ENCODE results near the gene MGLL.

MGLL gene

GRCh38 chr3:127692501-127693335 is 129.6 kb downstream of the MGLL start:
- H3K4me3 ChIP-seq (ENCODE audit: low read length): no peak overlapping the region
- no peaks in the 10 kb centered on the region for H3K9me3 ChIP-seq (ENCODE audit: control insufficient read depth, low read length)
- peaks cover 9% of the 10 kb centered on the region for H3K36me3 ChIP-seq (ENCODE audit: control insufficient read depth, insufficient read depth, low read length)
- no peak overlapping the region for H3K9ac ChIP-seq (ENCODE audit: low read length)
- no peaks in the 10 kb centered on the region for H3K27me3 ChIP-seq (ENCODE audit: control insufficient read depth, insufficient read depth, low read length)
- peaks cover 16% of the 10 kb centered on the region for H3K4me1 ChIP-seq (ENCODE audit: control insufficient read depth, insufficient read depth, low read length)

- H3K4me1 ChIP-seq (ENCODE audit: control insufficient read depth, insufficient read depth, low read length): peaks cover 9% of the 10 kb centered on the region
- H3K9ac ChIP-seq (ENCODE audit: low read length): no peak overlapping the region
- H3K4me3 ChIP-seq (ENCODE audit: low read length): no peak overlapping the region
- no peaks in the 10 kb centered on the region for H3K27me3 ChIP-seq (ENCODE audit: control insufficient read depth, insufficient read depth, low read length)
- no peaks in the 10 kb centered on the region for H3K9me3 ChIP-seq (ENCODE audit: control insufficient read depth, low read length)
- H3K36me3 ChIP-seq (ENCODE audit: control insufficient read depth, insufficient read depth, low read length): peaks cover 9% of the 10 kb centered on the region
Observed at GRCh38 chr3:127691974-127692373, 130.3 kb downstream of the MGLL start.

GRCh38 chr3:127691489-127691888 is 130.8 kb downstream of the MGLL start:
- Histone ChIP-seq H3K27me3 (ENCODE audit: control insufficient read depth, insufficient read depth, low read length) (no peaks in the 10 kb centered on the region), H3K9ac (ENCODE audit: low read length) (no peak overlapping the region), H3K4me1 (ENCODE audit: control insufficient read depth, insufficient read depth, low read length) (peaks cover 4% of the 10 kb centered on the region), H3K4me3 (ENCODE audit: low read length) (no peak overlapping the region), H3K36me3 (ENCODE audit: control insufficient read depth, insufficient read depth, low read length) (peaks cover 9% of the 10 kb centered on the region), H3K9me3 (ENCODE audit: control insufficient read depth, low read length) (no peaks in the 10 kb centered on the region)

GRCh38 chr3:127690823-127691452 is 131.4 kb downstream of the MGLL start:
- no peak overlapping the region for H3K9ac ChIP-seq (ENCODE audit: low read length)
- peaks cover 9% of the 10 kb centered on the region for H3K36me3 ChIP-seq (ENCODE audit: control insufficient read depth, insufficient read depth, low read length)
- H3K27me3 ChIP-seq (ENCODE audit: control insufficient read depth, insufficient read depth, low read length): no peaks in the 10 kb centered on the region
- H3K4me3 ChIP-seq (ENCODE audit: low read length): no peak overlapping the region
- H3K9me3 ChIP-seq (ENCODE audit: control insufficient read depth, low read length): no peaks in the 10 kb centered on the region
- H3K4me1 ChIP-seq (ENCODE audit: control insufficient read depth, insufficient read depth, low read length): no peaks in the 10 kb centered on the region

GRCh38 chr3:127690106-127690505 is 132.2 kb downstream of the MGLL start:
- Histone ChIP-seq H3K4me1 (ENCODE audit: control insufficient read depth, insufficient read depth, low read length) (no peaks in the 10 kb centered on the region), H3K27me3 (ENCODE audit: control insufficient read depth, insufficient read depth, low read length) (no peaks in the 10 kb centered on the region), H3K9ac (ENCODE audit: low read length) (no peak overlapping the region)

GRCh38 chr3:127689266-127689860 is 133.0 kb downstream of the MGLL start:
- H3K36me3 ChIP-seq (ENCODE audit: control insufficient read depth, insufficient read depth, low read length): peaks cover 5% of the 10 kb centered on the region
- no peaks in the 10 kb centered on the region for H3K27me3 ChIP-seq (ENCODE audit: control insufficient read depth, insufficient read depth, low read length)
- H3K9ac ChIP-seq (ENCODE audit: low read length): no peak overlapping the region
- no peak overlapping the region for H3K4me3 ChIP-seq (ENCODE audit: low read length)
- H3K9me3 ChIP-seq (ENCODE audit: control insufficient read depth, low read length): no peaks in the 10 kb centered on the region
- H3K4me1 ChIP-seq (ENCODE audit: control insufficient read depth, insufficient read depth, low read length): no peaks in the 10 kb centered on the region

More at GRCh38 chr3:127690106-127690505, 132.2 kb downstream of the MGLL start:
- Histone ChIP-seq H3K9me3 (ENCODE audit: control insufficient read depth, low read length) (no peaks in the 10 kb centered on the region), H3K36me3 (ENCODE audit: control insufficient read depth, insufficient read depth, low read length) (peaks cover 8% of the 10 kb centered on the region), H3K4me3 (ENCODE audit: low read length) (no peak overlapping the region)

GRCh38 chr3:127688416-127689265 is 133.7 kb downstream of the MGLL start:
- Histone ChIP-seq H3K4me1 (ENCODE audit: control insufficient read depth, insufficient read depth, low read length) (no peaks in the 10 kb centered on the region), H3K36me3 (ENCODE audit: control insufficient read depth, insufficient read depth, low read length) (peaks cover 5% of the 10 kb centered on the region), H3K27me3 (ENCODE audit: control insufficient read depth, insufficient read depth, low read length) (no peaks in the 10 kb centered on the region), H3K9ac (ENCODE audit: low read length) (no peak overlapping the region), H3K4me3 (ENCODE audit: low read length) (no peak overlapping the region), H3K9me3 (ENCODE audit: control insufficient read depth, low read length) (no peaks in the 10 kb centered on the region)

GRCh38 chr3:127688022-127688415 is 134.3 kb downstream of the MGLL start:
- H3K36me3 ChIP-seq (ENCODE audit: control insufficient read depth, insufficient read depth, low read length): peaks cover 3% of the 10 kb centered on the region
- no peak overlapping the region for H3K9ac ChIP-seq (ENCODE audit: low read length)
- H3K4me3 ChIP-seq (ENCODE audit: low read length): no peak overlapping the region
- no peaks in the 10 kb centered on the region for H3K27me3 ChIP-seq (ENCODE audit: control insufficient read depth, insufficient read depth, low read length)
- no peaks in the 10 kb centered on the region for H3K4me1 ChIP-seq (ENCODE audit: control insufficient read depth, insufficient read depth, low read length)
- no peaks in the 10 kb centered on the region for H3K9me3 ChIP-seq (ENCODE audit: control insufficient read depth, low read length)

GRCh38 chr3:127687228-127687737 is 135.0 kb downstream of the MGLL start:
- H3K36me3 ChIP-seq (ENCODE audit: control insufficient read depth, insufficient read depth, low read length): no peaks in the 10 kb centered on the region
- no peak overlapping the region for H3K4me3 ChIP-seq (ENCODE audit: low read length)
- no peaks in the 10 kb centered on the region for H3K27me3 ChIP-seq (ENCODE audit: control insufficient read depth, insufficient read depth, low read length)
- no peaks in the 10 kb centered on the region for H3K4me1 ChIP-seq (ENCODE audit: control insufficient read depth, insufficient read depth, low read length)
- no peak overlapping the region for H3K9ac ChIP-seq (ENCODE audit: low read length)
- H3K9me3 ChIP-seq (ENCODE audit: control insufficient read depth, low read length): no peaks in the 10 kb centered on the region

GRCh38 chr3:127686512-127686894 is 135.8 kb downstream of the MGLL start:
- Histone ChIP-seq H3K27me3 (ENCODE audit: control insufficient read depth, insufficient read depth, low read length) (no peaks in the 10 kb centered on the region), H3K4me1 (ENCODE audit: control insufficient read depth, insufficient read depth, low read length) (no peaks in the 10 kb centered on the region), H3K9ac (ENCODE audit: low read length) (no peak overlapping the region), H3K36me3 (ENCODE audit: control insufficient read depth, insufficient read depth, low read length) (no peaks in the 10 kb centered on the region), H3K4me3 (ENCODE audit: low read length) (no peak overlapping the region), H3K9me3 (ENCODE audit: control insufficient read depth, low read length) (no peaks in the 10 kb centered on the region)

- Histone ChIP-seq H3K9ac (ENCODE audit: low read length) (no peak overlapping the region), H3K9me3 (ENCODE audit: control insufficient read depth, low read length) (no peaks in the 10 kb centered on the region), H3K4me3 (ENCODE audit: low read length) (no peak overlapping the region), H3K27me3 (ENCODE audit: control insufficient read depth, insufficient read depth, low read length) (no peaks in the 10 kb centered on the region), H3K36me3 (ENCODE audit: control insufficient read depth, insufficient read depth, low read length) (no peaks in the 10 kb centered on the region), H3K4me1 (ENCODE audit: control insufficient read depth, insufficient read depth, low read length) (no peaks in the 10 kb centered on the region)
Observed at GRCh38 chr3:127685708-127686511, 136.4 kb downstream of the MGLL start.
